ENCODE measurements around the gene MAPKAPK5. TPM values are rescaled to one million over a fixed set of nuclear protein-coding genes. Genes with fewer than 3 reads are reported as not detected.

MAPKAPK5 gene
- total and polyA plus RNA-seq, 10 of the 15 experiments (the other 5 are each of a cell fraction or from before 2014, with no cell fraction given), result 12.6 to 54.3 (median 41.5) TPM

DNA sequence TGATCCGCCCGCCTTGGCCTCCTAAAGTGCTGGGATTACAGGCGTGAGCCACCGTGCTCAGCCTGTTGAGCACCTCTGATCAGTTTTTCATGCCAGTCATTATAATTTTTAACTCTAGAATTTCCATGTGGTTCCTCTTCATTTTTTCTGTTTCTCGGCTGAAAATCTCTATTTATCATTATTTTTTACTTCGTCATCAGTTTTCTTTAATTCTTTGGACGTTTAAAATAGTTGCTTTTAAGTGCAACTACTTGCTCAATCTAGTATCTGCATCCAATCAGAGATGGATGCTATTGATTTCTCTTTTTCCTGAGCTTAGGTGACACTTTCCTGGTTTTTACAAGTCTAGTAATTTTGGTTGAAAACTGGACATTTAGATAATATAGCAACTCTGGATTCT is 16.8 kb downstream of the MAPKAPK5 start:
- Histone ChIP-seq H3K4me3 (no peak overlapping the region), H3K9ac (ENCODE audit: control insufficient read depth, insufficient read depth, low read length) (no peak overlapping the region), H4K20me1 (ENCODE audit: control insufficient read depth, insufficient read depth) (no peaks in the 10 kb centered on the region), H3K4me1 (ENCODE audit: control insufficient read depth, insufficient read depth, low read length) (no peaks in the 10 kb centered on the region), H3K36me3 (ENCODE audit: control insufficient read depth in 2 of 2, insufficient read depth in 2 of 2, low read length in 1 of 2) (peaks cover 0 to 10% of the 10 kb centered on the region in 2 experiments; a peak in 2 of 4 replicates), H3K79me2 (ENCODE audit: control insufficient read depth, insufficient read depth, low read length) (peaks cover 42% of the 10 kb centered on the region), H3K9me3 (replicated peaks; ENCODE audit: control insufficient read depth, insufficient read depth, low read length) (peaks cover 3% of the 10 kb centered on the region; the same call in 2 of the 3 replicates), H3K4me2 (ENCODE audit: control insufficient read depth, insufficient read depth) (no peak overlapping the region), H3K27me3 (replicated peaks in 1 of 2; ENCODE audit: control insufficient read depth in 2 of 2, insufficient read depth in 2 of 2, low read length in 1 of 2) (no peaks in the 10 kb centered on the region), H2AFZ (ENCODE audit: control insufficient read depth, low read depth, low read length) (no peak overlapping the region), H3K27ac (ENCODE audit: control insufficient read depth, insufficient read depth) (no peak overlapping the region)
- ChIA-PET RAD21 (ENCODE audit: unreplicated experiment) (no interaction called here), CTCF (interaction anchor here (1.5 kb wide), 1 partner anchor 11 kb away, joined by 5 read pairs; no protein-coding TSS in a partner anchor), SMC1A (ENCODE audit: uncharacterized antibody, unreplicated experiment) (no interaction called here), POLR2A (no interaction called here)
- BruUV-seq (replicated peaks), result no TSS peak
- ATAC-seq (no peak), DNase-seq (ENCODE audit: low read depth, low spot score) (no peak), FAIRE-seq (no peak)
- intact Hi-C loops (cut with micrococcal nuclease; ENCODE audit: unreplicated experiment) (no loop called here), in situ Hi-C loops (cut with MboI) (no loop called here)
- no peak for TF ChIP-seq MTA2 (IDR thresholded peaks at IDR 0.05; ENCODE audit: low read depth)
- no peak for TF ChIP-seq SREBF1 (IDR thresholded peaks at IDR 0.05; ENCODE audit: low read length)
- TF ChIP-seq, protein P1, sequence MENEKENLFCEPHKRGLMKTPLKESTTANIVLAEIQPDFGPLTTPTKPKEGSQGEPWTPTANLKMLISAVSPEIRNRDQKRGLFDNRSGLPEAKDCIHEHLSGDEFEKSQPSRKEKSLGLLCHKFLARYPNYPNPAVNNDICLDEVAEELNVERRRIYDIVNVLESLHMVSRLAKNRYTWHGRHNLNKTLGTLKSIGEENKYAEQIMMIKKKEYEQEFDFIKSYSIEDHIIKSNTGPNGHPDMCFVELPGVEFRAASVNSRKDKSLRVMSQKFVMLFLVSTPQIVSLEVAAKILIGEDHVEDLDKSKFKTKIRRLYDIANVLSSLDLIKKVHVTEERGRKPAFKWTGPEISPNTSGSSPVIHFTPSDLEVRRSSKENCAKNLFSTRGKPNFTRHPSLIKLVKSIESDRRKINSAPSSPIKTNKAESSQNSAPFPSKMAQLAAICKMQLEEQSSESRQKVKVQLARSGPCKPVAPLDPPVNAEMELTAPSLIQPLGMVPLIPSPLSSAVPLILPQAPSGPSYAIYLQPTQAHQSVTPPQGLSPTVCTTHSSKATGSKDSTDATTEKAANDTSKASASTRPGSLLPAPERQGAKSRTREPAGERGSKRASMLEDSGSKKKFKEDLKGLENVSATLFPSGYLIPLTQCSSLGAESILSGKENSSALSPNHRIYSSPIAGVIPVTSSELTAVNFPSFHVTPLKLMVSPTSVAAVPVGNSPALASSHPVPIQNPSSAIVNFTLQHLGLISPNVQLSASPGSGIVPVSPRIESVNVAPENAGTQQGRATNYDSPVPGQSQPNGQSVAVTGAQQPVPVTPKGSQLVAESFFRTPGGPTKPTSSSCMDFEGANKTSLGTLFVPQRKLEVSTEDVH (IDR thresholded peaks at IDR 0.05; ENCODE audit: low read depth, partially characterized antibody), result no peak
- WGBS (ENCODE audit: insufficient coverage, insufficient replicate concordance, low lambda C conversion rate, missing lambda C conversion rate), result 98% methylated on average over 7 of the region's 7 CpGs

GRCh38 chr12:111864913-111865312 is 22.9 kb downstream of the MAPKAPK5 start:
- intact Hi-C loops (cut with micrococcal nuclease; ENCODE audit: unreplicated experiment) (no loop called here), in situ Hi-C loops (cut with MboI) (no loop called here)
- no peak overlapping the region for H2AFZ ChIP-seq (ENCODE audit: control insufficient read depth, low read depth, low read length)
- H3K27ac ChIP-seq (ENCODE audit: control insufficient read depth, insufficient read depth), result no peak overlapping the region
- H3K79me2 ChIP-seq (ENCODE audit: control insufficient read depth, insufficient read depth, low read length), result peaks cover 9% of the 10 kb centered on the region
- ATAC-seq (no peak), DNase-seq (ENCODE audit: low read depth, low spot score) (no peak), FAIRE-seq (no peak)
- 100% methylated on average over 1 of the region's 1 CpG for WGBS (ENCODE audit: insufficient coverage, insufficient replicate concordance, low lambda C conversion rate, missing lambda C conversion rate)
- no peak overlapping the region for H3K4me2 ChIP-seq (ENCODE audit: control insufficient read depth, insufficient read depth)
- H3K36me3 ChIP-seq (ENCODE audit: control insufficient read depth in 2 of 2, insufficient read depth in 2 of 2, low read length in 1 of 2), result peaks cover 3 to 16% of the 10 kb centered on the region in 2 experiments
- H3K4me1 ChIP-seq (ENCODE audit: control insufficient read depth, insufficient read depth, low read length), result no peaks in the 10 kb centered on the region
- no peaks in the 10 kb centered on the region for H3K9me3 ChIP-seq (replicated peaks; ENCODE audit: control insufficient read depth, insufficient read depth, low read length)
- H3K27me3 ChIP-seq (replicated peaks in 1 of 2; ENCODE audit: control insufficient read depth in 2 of 2, insufficient read depth in 2 of 2, low read length in 1 of 2), result no peaks in the 10 kb centered on the region
- SMC1A ChIA-PET (ENCODE audit: uncharacterized antibody, unreplicated experiment), result no interaction called here
- RAD21 ChIA-PET (ENCODE audit: unreplicated experiment), result no interaction called here
- no TSS peak for BruUV-seq (replicated peaks)
- CTCF ChIA-PET, result no interaction called here
- H3K4me3 ChIP-seq, result no peak overlapping the region
- H4K20me1 ChIP-seq (ENCODE audit: control insufficient read depth, insufficient read depth), result no peaks in the 10 kb centered on the region
- no peak overlapping the region for H3K9ac ChIP-seq (ENCODE audit: control insufficient read depth, insufficient read depth, low read length)
- POLR2A ChIA-PET, result no interaction called here
- TF ChIP-seq ZBTB40 (IDR thresholded peaks at IDR 0.05; ENCODE audit: borderline replicate concordance), result no peak
- TF ChIP-seq NR2C2 (IDR thresholded peaks at IDR 0.05; ENCODE audit: borderline replicate concordance, control insufficient read depth, insufficient read length, low read depth), result no peak
- no peak for TF ChIP-seq ZNF622 (IDR thresholded peaks at IDR 0.05)
- TF ChIP-seq IKZF2 (IDR thresholded peaks at IDR 0.05), result no peak
- no peak for TF ChIP-seq TCF12 (IDR thresholded peaks at IDR 0.05; ENCODE audit: low read depth, low read length)
- no peak for TF ChIP-seq HDAC2 (IDR thresholded peaks at IDR 0.05)
- no peak for TF ChIP-seq KDM1A (IDR thresholded peaks at IDR 0.05; ENCODE audit: borderline replicate concordance)
- no peak for TF ChIP-seq NFIC (IDR thresholded peaks at IDR 0.05; ENCODE audit: low read depth, low read length)
- TF ChIP-seq TAF1 (IDR thresholded peaks at IDR 0.05; ENCODE audit: borderline replicate concordance, low read depth, low read length), result no peak
- TF ChIP-seq FOXM1 (IDR thresholded peaks at IDR 0.05; ENCODE audit: low read depth, low read length), result no peak
